A549 treated with GW870086 at 1 μM for 4 hours (cell line): ENCODE data around the gene HBB. TPM values are rescaled to one million over a fixed set of nuclear protein-coding genes. Genes with fewer than 3 reads are reported as not detected.

Experiments
- total RNA-seq: library from RNA; stranded (reverse); fragments of 200-300 nt; extraction: Qiagen RNA extraction; gene quantifications from 5 replicates; pipeline ENCODE4 v1.2.3, GENCODE V29; 2022; ENCODE audit warnings: low read depth

The HBB gene
- not detected in 5 replicates for total RNA-seq

GRCh38 chr11:5226732-5227310, at the start of gene HBB:
TSS of gene HBB (minus strand) at chr11:5227071. CDS start at chr11:5227021, 50 bp downstream.

DNA sequence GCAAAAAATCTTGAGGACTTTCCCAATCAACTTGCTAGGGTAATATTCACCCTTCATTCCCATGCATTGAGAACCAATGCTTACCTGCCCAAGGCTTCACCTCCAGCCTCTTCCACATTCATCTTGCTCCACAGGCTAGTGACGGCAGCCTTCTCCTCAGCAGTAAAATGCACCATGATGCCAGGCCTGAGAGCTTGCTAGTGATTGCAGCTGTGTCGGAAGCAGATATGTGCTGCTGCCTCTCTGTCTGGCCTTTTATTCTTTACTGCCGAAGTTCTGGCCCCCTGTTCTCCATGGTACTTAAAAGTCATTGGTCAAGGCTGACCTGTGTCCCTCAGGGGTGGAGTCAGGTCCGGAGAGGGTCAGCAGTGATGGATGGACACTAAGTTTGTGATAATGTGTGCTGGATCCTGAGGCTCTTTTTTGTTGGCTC, 42.9 kb upstream of the HBB start, which contains the start of gene HBE1:
Gene HBE1 (minus strand): TSS at position 231 of the 433 bp plus-strand sequence. CDS start 55 bp downstream, at position 176.

GRCh38 chr11:5254646-5255413, 28.0 kb upstream of the HBB start, which contains the start of gene HBG2:
TSS of gene HBG2 (minus strand) at chr11:5254781. CDS start at chr11:5254728, 53 bp downstream.

DNA sequence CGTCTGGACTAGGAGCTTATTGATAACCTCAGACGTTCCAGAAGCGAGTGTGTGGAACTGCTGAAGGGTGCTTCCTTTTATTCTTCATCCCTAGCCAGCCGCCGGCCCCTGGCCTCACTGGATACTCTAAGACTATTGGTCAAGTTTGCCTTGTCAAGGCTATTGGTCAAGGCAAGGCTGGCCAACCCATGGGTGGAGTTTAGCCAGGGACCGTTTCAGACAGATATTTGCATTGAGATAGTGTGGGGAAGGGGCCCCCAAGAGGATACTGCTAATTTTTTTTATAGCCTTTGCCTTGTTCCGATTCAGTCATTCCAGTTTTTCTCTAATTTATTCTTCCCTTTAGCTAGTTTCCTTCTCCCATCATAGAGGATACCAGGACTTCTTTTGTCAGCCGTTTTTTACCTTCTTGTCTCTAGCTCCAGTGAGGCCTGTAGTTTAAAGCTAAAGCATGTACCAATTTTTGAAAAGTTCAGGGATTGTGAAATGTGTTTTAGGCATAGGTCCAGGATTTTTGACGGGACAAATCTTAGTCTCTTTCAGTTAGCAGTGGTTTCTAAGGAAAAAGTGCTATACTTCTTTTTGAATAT, 23.0 kb upstream of the HBB start, which contains the start of gene HBG1:
Gene HBG1 (minus strand): TSS at position 51 of the 590 bp plus-strand sequence. CDS start 53 bp downstream, outside the sequence.

GRCh38 chr11:5234381-5234834, 7.5 kb upstream of the HBB start, which contains the start of gene HBD:
TSS of gene HBD (minus strand) at chr11:5234483. CDS start at chr11:5234433, 50 bp downstream.

GRCh38 chr11:5200582-5200981, 26.3 kb downstream of the HBB start, which contains the start of gene OR51V1:
TSS of gene OR51V1 (minus strand) at chr11:5200682. CDS start at chr11:5200682, 0 bp downstream.

Other genes with a start within 250 kb of the HBB start
- gene OR51L1, start 232.2 kb downstream of the HBB start, total RNA-seq = not detected in 5 replicates
- gene OR52J3, start 180.5 kb downstream of the HBB start, total RNA-seq = not detected in 5 replicates
- not detected in 5 replicates for gene OR52E2, start 167.4 kb downstream of the HBB start, total RNA-seq
- not detected in 5 replicates for gene OR52E1, start 157.5 kb downstream of the HBB start, total RNA-seq
- not detected in 5 replicates for gene OR52A5, start 88.7 kb downstream of the HBB start, total RNA-seq
- gene OR52A1, start 72.3 kb downstream of the HBB start, total RNA-seq = not detected in 5 replicates
- gene OR51V1, start 26.4 kb downstream of the HBB start, total RNA-seq = not detected in 5 replicates
- not detected in 5 replicates for gene HBD, start 7.4 kb upstream of the HBB start, total RNA-seq
- not detected in 5 replicates for gene HBG1, start 22.8 kb upstream of the HBB start, total RNA-seq
- gene HBG2, start 27.7 kb upstream of the HBB start, total RNA-seq = not detected in 5 replicates
- 0.38 TPM in 1 of 5 replicates, not detected in the others for gene HBE1, start 42.9 kb upstream of the HBB start, total RNA-seq
- gene OR51B4, start 74.9 kb upstream of the HBB start, total RNA-seq = not detected in 5 replicates
- gene OR51B2, start 97.2 kb upstream of the HBB start, total RNA-seq = not detected in 5 replicates
- 0.10 TPM in 2 of 5 replicates, not detected in the others for gene OR51B5, start 116.5 kb upstream of the HBB start, total RNA-seq
- gene OR51B6, start 124.4 kb upstream of the HBB start, total RNA-seq = not detected in 5 replicates
- gene OR51M1, start 156.7 kb upstream of the HBB start, total RNA-seq = not detected in 5 replicates
- not detected in 5 replicates for gene OR51Q1, start 195.0 kb upstream of the HBB start, total RNA-seq
- gene OR51I1, start 214.4 kb upstream of the HBB start, total RNA-seq = not detected in 5 replicates
- gene OR51I2, start 222.3 kb upstream of the HBB start, total RNA-seq = not detected in 5 replicates